Endothelial cell of umbilical vein (primary cell): ENCODE measurements around the gene CDKL4. TPM values are rescaled to one million over a fixed set of nuclear protein-coding genes. Genes with fewer than 3 reads are reported as not detected.

Experiments used
- BruUV-seq: library from RNA; stranded (reverse); fragments of 400-500 nt; replicated peaks from 2 replicates; lab custom pipeline; 2021; lab: Mats Ljungman, UMichigan
- CTCF ChIA-PET: fragments of 300-600, 350-600 bp; sonication (Branson Sonifier 250); formaldehyde crosslinking; loops from one replicate; lab custom pipeline; 2021; ENCODE audit warnings: antibody characterized with exemption, inconsistent platforms; lab: Charles Lee
- POLR2A ChIA-PET: fragments of 300-600, 350-600 bp; sonication (Branson Sonifier 250); formaldehyde crosslinking; loops from one replicate; lab custom pipeline; 2021; ENCODE audit warnings: antibody characterized with exemption, inconsistent platforms; lab: Charles Lee
- DNase-seq: peaks from one replicate; pipeline ENCODE4 v3.0.0-alpha.2; 2011; ENCODE audit warnings: low read depth, low spot score
- FAIRE-seq: peaks from 2 replicates; lab custom pipeline; 2011; peaks lifted over from hg19 to GRCh38; lab: Jason Lieb, UNC
- H2AFZ ChIP-seq: 2 replicates; pipeline ENCODE4 v1.6.0; 2012; ENCODE audit warnings: low read depth, low read length, control low read depth, inconsistent platforms
- H3K27ac ChIP-seq: 2 replicates; pipeline ENCODE4 v1.5.1; 2011; ENCODE audit warnings: low read depth, mild to moderate bottlenecking, control low read depth, low read length, moderate library complexity; ENCODE audit not compliant: insufficient read depth
- H3K27me3 ChIP-seq, 2 experiments: 2 replicates each; pipeline versions ENCODE4 v1.6.0 to v1.6.1; 2011; ENCODE audit warnings: low read length in 2 of 2, mixed read lengths in 1 of 2; ENCODE audit not compliant: control insufficient read depth in 2 of 2, insufficient read depth in 2 of 2
- H3K36me3 ChIP-seq, 2 experiments: 2 replicates in 1 of 2; 3 replicates in 1 of 2; pipeline ENCODE4 v1.5.1; 2011; ENCODE audit warnings: low read length in 2 of 2, mild to moderate bottlenecking in 1 of 2, moderate library complexity in 1 of 2; ENCODE audit not compliant: control insufficient read depth in 2 of 2, insufficient read depth in 2 of 2; ENCODE audit errors: extremely low read depth in 1 of 2
- H3K4me1 ChIP-seq: 3 replicates; pipeline ENCODE4 v1.5.1; 2011; ENCODE audit warnings: mild to moderate bottlenecking, low read length; ENCODE audit not compliant: control insufficient read depth, insufficient read depth; ENCODE audit errors: extremely low read depth
- H3K4me2 ChIP-seq: 2 replicates; pipeline ENCODE4 v1.6.1; 2011; ENCODE audit warnings: low read length, control low read depth, mixed read lengths; ENCODE audit not compliant: insufficient read depth
- H3K4me3 ChIP-seq, 3 experiments: fragments of 200-600 bp in 1 of 3; sonication (generic), shearing (Covaris generic) in 1 of 3; replicated peaks in 1 of 3; 2 replicates each; pipeline ENCODE4 v1.5.1; 2011 to 2016; ENCODE audit warnings: control low read depth in 3 of 3, low read length in 3 of 3, mild to moderate bottlenecking in 2 of 3, inconsistent platforms in 1 of 3, low read depth in 1 of 3, moderate library complexity in 1 of 3; ENCODE audit not compliant: insufficient read depth in 1 of 3
- H3K79me2 ChIP-seq: 2 replicates; pipeline ENCODE4 v1.6.0; 2012; ENCODE audit warnings: low read length, inconsistent platforms; ENCODE audit not compliant: control insufficient read depth, insufficient read depth
- H3K9ac ChIP-seq: replicated peaks from 2 replicates; pipeline ENCODE3; 2011; ENCODE audit warnings: low read length, control low read depth; ENCODE audit not compliant: insufficient read depth; ENCODE audit errors: extremely low read depth
- H3K9me1 ChIP-seq: replicated peaks from 3 replicates; pipeline ENCODE4 v1.6.0; 2011; ENCODE audit warnings: mild to moderate bottlenecking, low read length; ENCODE audit not compliant: control insufficient read depth, insufficient read depth; ENCODE audit errors: extremely low read depth
- H3K9me3 ChIP-seq: replicated peaks from 2 replicates; pipeline ENCODE4 v1.5.1; 2012; ENCODE audit warnings: low read length, inconsistent platforms; ENCODE audit not compliant: control insufficient read depth, insufficient read depth
- H4K20me1 ChIP-seq: replicated peaks from 2 replicates; pipeline ENCODE3; 2011; ENCODE audit warnings: mild to moderate bottlenecking, low read length; ENCODE audit not compliant: control insufficient read depth, insufficient read depth; ENCODE audit errors: extremely low read depth
- EZH2 ChIP-seq: IDR thresholded peaks from 2 replicates; pipeline ENCODE4 v1.6.1; 2012; ENCODE audit warnings: borderline replicate concordance, low read depth, mild to moderate bottlenecking, moderate library complexity, low read length, inconsistent platforms; ENCODE audit not compliant: severe bottlenecking
- FOS ChIP-seq: IDR thresholded peaks from 2 replicates; pipeline ENCODE4 v1.6.1; 2011; ENCODE audit warnings: mild to moderate bottlenecking, low read length, moderate library complexity, borderline replicate concordance; ENCODE audit not compliant: insufficient read depth
- GATA2 ChIP-seq: IDR thresholded peaks from 2 replicates; pipeline ENCODE4 v1.7.0; 2011; ENCODE audit warnings: low read depth, mild to moderate bottlenecking, moderate library complexity, mixed read lengths, low read length; ENCODE audit not compliant: insufficient read length, insufficient read depth
- JUN ChIP-seq: IDR thresholded peaks from 2 replicates; pipeline ENCODE4 v1.6.1; 2011; ENCODE audit warnings: borderline replicate concordance, low read depth; ENCODE audit not compliant: insufficient read length, insufficient read depth
- MYC ChIP-seq: IDR thresholded peaks from one replicate; pipeline ENCODE4 v1.6.1; 2011; ENCODE audit warnings: mild to moderate bottlenecking, low read depth, low read length
- POLR2A ChIP-seq: IDR thresholded peaks from 2 replicates; pipeline ENCODE4 v1.6.1; 2012; ENCODE audit warnings: low read depth, mild to moderate bottlenecking, control low read depth, low read length
- POLR2AphosphoS5 ChIP-seq: IDR thresholded peaks from 2 replicates; pipeline ENCODE4 v1.6.1; 2012; ENCODE audit warnings: low read depth, mild to moderate bottlenecking, control low read depth, low read length, moderate library complexity; ENCODE audit not compliant: insufficient read depth
- dilution Hi-C: fragments of 300-500 bp; cut with MboI; formaldehyde crosslinking; loops from one replicate; pipeline ENCODE4 v1.15.0; 2019; ENCODE audit warnings: low sequenced_read_pairs; ENCODE audit not compliant: extremely low pct_ligation_motif_present
- intact Hi-C: fragments of 100-400 bp; cut with micrococcal nuclease; formaldehyde crosslinking; loops from one replicate; pipeline ENCODE4 v1.10.0; 2022
- polyA plus RNA-seq, 4 experiments: library from polyadenylated mRNA; depleted of rRNA in 3 of 4; stranded (reverse) in 3 of 4; unstranded in 1 of 4; fragments of >200 nt; gene quantifications; 2 replicates each; pipeline versions ENCODE4 v1.2.1 to v1.2.3, GENCODE V29; 2011 to 2012; ENCODE audit warnings: missing spikeins in 1 of 4
- total RNA-seq: library from RNA; stranded (reverse); gene quantifications from 2 replicates; pipeline ENCODE4 v1.2.3, GENCODE V29; 2021
- TF ChIP-seq, protein P1 (sequence below), 2 donors: IDR thresholded peaks; 1 replicate in 1 of 2; 2 replicates in 1 of 2; pipeline ENCODE4 v1.5.1; 2011; ENCODE audit warnings: low read length in 2 of 2, mild to moderate bottlenecking in 2 of 2, moderate library complexity in 2 of 2, control low read depth in 1 of 2, inconsistent platforms in 1 of 2, low read depth in 1 of 2; ENCODE audit not compliant: insufficient read depth in 1 of 2; ENCODE audit errors: extremely low read depth in 1 of 2
- TF ChIP-seq, protein P2 (sequence below): IDR thresholded peaks from 2 replicates; pipeline ENCODE4 v1.6.1; 2011; ENCODE audit not compliant: insufficient read depth, insufficient read length

CDKL4 gene
- total and polyA plus RNA-seq, 2 donors (not counting 3 experiments of a cell fraction or from before 2014, with no cell fraction given): 0.17 to 0.75 TPM

DNA sequence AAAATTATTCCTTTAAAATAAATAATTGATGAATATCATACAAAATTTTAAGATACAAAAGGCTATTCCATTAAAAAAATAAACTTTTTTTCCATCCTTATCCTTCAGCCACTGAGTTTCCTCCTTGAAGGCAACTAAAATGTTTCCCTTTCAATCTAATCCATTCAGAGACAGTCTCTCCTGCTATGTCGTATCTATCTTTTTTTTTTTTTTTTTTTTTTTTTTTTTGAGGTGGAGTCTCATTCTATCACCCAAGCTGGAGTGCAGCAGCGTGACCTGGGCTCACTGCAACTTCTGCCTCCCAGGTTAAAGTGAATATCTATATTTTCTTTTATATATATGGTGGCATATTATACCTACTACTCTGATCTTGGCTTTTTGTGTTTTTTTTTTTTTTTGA lies 91.3 kb downstream of the CDKL4 start:
- H3K79me2 ChIP-seq: no peaks in the 10 kb centered on the region
- H4K20me1 ChIP-seq: no peaks in the 10 kb centered on the region
- dilution Hi-C loops (no loop called here), intact Hi-C loops (no loop called here)
- FAIRE-seq (no peak), DNase-seq (no peak)
- ChIA-PET POLR2A (no interaction called here), CTCF (no interaction called here)
- no peak overlapping the region for H3K9ac ChIP-seq
- H2AFZ ChIP-seq: no peak overlapping the region
- H3K4me3 ChIP-seq: no peak overlapping the region
- H3K27ac ChIP-seq: no peak overlapping the region
- no peaks in the 10 kb centered on the region for H3K9me1 ChIP-seq
- BruUV-seq: no TSS peak
- TF ChIP-seq EZH2: no peak
- no peak for TF ChIP-seq POLR2A
- no peak for TF ChIP-seq GATA2
- no peak for TF ChIP-seq MYC
- TF ChIP-seq POLR2AphosphoS5: no peak
- no peak for TF ChIP-seq FOS
- TF ChIP-seq, protein P1, sequence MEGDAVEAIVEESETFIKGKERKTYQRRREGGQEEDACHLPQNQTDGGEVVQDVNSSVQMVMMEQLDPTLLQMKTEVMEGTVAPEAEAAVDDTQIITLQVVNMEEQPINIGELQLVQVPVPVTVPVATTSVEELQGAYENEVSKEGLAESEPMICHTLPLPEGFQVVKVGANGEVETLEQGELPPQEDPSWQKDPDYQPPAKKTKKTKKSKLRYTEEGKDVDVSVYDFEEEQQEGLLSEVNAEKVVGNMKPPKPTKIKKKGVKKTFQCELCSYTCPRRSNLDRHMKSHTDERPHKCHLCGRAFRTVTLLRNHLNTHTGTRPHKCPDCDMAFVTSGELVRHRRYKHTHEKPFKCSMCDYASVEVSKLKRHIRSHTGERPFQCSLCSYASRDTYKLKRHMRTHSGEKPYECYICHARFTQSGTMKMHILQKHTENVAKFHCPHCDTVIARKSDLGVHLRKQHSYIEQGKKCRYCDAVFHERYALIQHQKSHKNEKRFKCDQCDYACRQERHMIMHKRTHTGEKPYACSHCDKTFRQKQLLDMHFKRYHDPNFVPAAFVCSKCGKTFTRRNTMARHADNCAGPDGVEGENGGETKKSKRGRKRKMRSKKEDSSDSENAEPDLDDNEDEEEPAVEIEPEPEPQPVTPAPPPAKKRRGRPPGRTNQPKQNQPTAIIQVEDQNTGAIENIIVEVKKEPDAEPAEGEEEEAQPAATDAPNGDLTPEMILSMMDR (IDR thresholded peaks at IDR 0.05; ENCODE audit: extremely low read depth in 1 of 2, insufficient read depth in 1 of 2, low read depth in 1 of 2, low read length in 2 of 2): no peak
- TF ChIP-seq, protein P2, sequence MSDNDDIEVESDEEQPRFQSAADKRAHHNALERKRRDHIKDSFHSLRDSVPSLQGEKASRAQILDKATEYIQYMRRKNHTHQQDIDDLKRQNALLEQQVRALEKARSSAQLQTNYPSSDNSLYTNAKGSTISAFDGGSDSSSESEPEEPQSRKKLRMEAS: no peak
- no peak for TF ChIP-seq JUN
- H3K4me1 ChIP-seq: no peaks in the 10 kb centered on the region
- no peaks in the 10 kb centered on the region for H3K9me3 ChIP-seq
- H3K36me3 ChIP-seq: no peaks in the 10 kb centered on the region
- no peak overlapping the region for H3K4me2 ChIP-seq
- H3K27me3 ChIP-seq: no peaks in the 10 kb centered on the region
